Esophagus squamous epithelium (tissue), 4 donors: ENCODE data around the gene PICK1.

Source experiments
- CTCF ChIP-seq, 6 experiments: fragments of 450-650 bp in 4 of 6; fragments of 200-600 bp in 2 of 6; sonication (generic) in 2 of 6; IDR thresholded peaks; one replicate each; pipeline ENCODE4 v1.5.1; 2016 to 2019; ENCODE audit warnings: antibody characterized with exemption in 6 of 6, mild to moderate bottlenecking in 4 of 6, moderate library complexity in 4 of 6
- POLR2A ChIP-seq, 4 donors: fragments of 450-650 bp; IDR thresholded peaks; one replicate each; pipeline ENCODE4 v1.6.1; 2017; ENCODE audit warnings: antibody characterized with exemption in 4 of 4, mild to moderate bottlenecking in 4 of 4, moderate library complexity in 3 of 4

- TF ChIP-seq CTCF (IDR thresholded peaks at IDR 0.05): no peak
- TF ChIP-seq POLR2A (IDR thresholded peaks at IDR 0.05): no peak
Measured at GRCh38 chr22:38075105-38075825, 18.1 kb downstream of the PICK1 start.
